ENCODE results near the gene PRUNE2. TPM values are rescaled to one million over a fixed set of nuclear protein-coding genes. Genes with fewer than 3 reads are reported as not detected.

The PRUNE2 gene
- total RNA-seq, 6 donors from 2014 or later = 5.6 to 20.4 (median 8.8) TPM

- TF ChIP-seq POLR2A (IDR thresholded peaks at IDR 0.05) (no peak), POLR2AphosphoS5 (IDR thresholded peaks at IDR 0.05) (no peak), CTCF (IDR thresholded peaks at IDR 0.05) (no peak), EP300 (IDR thresholded peaks at IDR 0.05) (no peak)
- Histone ChIP-seq H3K27me3 (no peaks in the 10 kb centered on the region), H3K27ac (no peak overlapping the region), H3K4me3 (no peak overlapping the region), H3K36me3 (no peaks in the 10 kb centered on the region), H3K9me3 (no peaks in the 10 kb centered on the region), H3K4me1 (no peaks in the 10 kb centered on the region)
- 79 to 83% methylated on average over 3 of the region's 3 CpGs for WGBS, 2 donors
- ATAC-seq (ENCODE audit: low FRiP score in 2 of 2) = no peak
- no peak for DNase-seq
Measured at GRCh38 chr9:76883341-76883855, 22.5 kb downstream of the PRUNE2 start.

GRCh38 chr9:76882686-76883085 is 23.2 kb downstream of the PRUNE2 start:
- no peaks in the 10 kb centered on the region for H3K36me3 ChIP-seq
- H3K9me3 ChIP-seq = no peaks in the 10 kb centered on the region
- H3K27ac ChIP-seq = no peak overlapping the region
- no peak for TF ChIP-seq CTCF (IDR thresholded peaks at IDR 0.05)
- no peak for TF ChIP-seq EP300 (IDR thresholded peaks at IDR 0.05)
- no peak for TF ChIP-seq POLR2A (IDR thresholded peaks at IDR 0.05)
- no peak for TF ChIP-seq POLR2AphosphoS5 (IDR thresholded peaks at IDR 0.05)
- ATAC-seq (ENCODE audit: low FRiP score in 2 of 2) = no peak
- no peaks in the 10 kb centered on the region for H3K27me3 ChIP-seq
- no peaks in the 10 kb centered on the region for H3K4me1 ChIP-seq
- no peak for DNase-seq
- H3K4me3 ChIP-seq = no peak overlapping the region
- 79 to 81% methylated on average over 4 of the region's 4 CpGs for WGBS, 2 donors

GRCh38 chr9:76880210-76880609 is 25.7 kb downstream of the PRUNE2 start:
- no peak for ATAC-seq (ENCODE audit: low FRiP score in 2 of 2)
- no peak for DNase-seq
- Histone ChIP-seq H3K4me3 (no peak overlapping the region), H3K27ac (no peak overlapping the region), H3K36me3 (no peaks in the 10 kb centered on the region), H3K27me3 (no peaks in the 10 kb centered on the region), H3K9me3 (no peaks in the 10 kb centered on the region), H3K4me1 (no peaks in the 10 kb centered on the region)
- WGBS, 2 donors = 74 to 92% methylated on average over 2 of the region's 2 CpGs
- no peak for TF ChIP-seq EP300 (IDR thresholded peaks at IDR 0.05)
- no peak for TF ChIP-seq POLR2AphosphoS5 (IDR thresholded peaks at IDR 0.05)
- TF ChIP-seq POLR2A (IDR thresholded peaks at IDR 0.05) = no peak
- no peak for TF ChIP-seq CTCF (IDR thresholded peaks at IDR 0.05)

GRCh38 chr9:76878933-76879332 is 27.0 kb downstream of the PRUNE2 start:
- H3K4me1 ChIP-seq = no peaks in the 10 kb centered on the region
- TF ChIP-seq POLR2A (IDR thresholded peaks at IDR 0.05) = no peak
- TF ChIP-seq CTCF (IDR thresholded peaks at IDR 0.05) = no peak
- no peak for TF ChIP-seq EP300 (IDR thresholded peaks at IDR 0.05)
- TF ChIP-seq POLR2AphosphoS5 (IDR thresholded peaks at IDR 0.05) = no peak
- no peaks in the 10 kb centered on the region for H3K9me3 ChIP-seq
- H3K27me3 ChIP-seq = no peaks in the 10 kb centered on the region
- 59 to 65% methylated on average over 3 of the region's 3 CpGs for WGBS, 2 donors
- ATAC-seq (ENCODE audit: low FRiP score in 2 of 2) (no peak), DNase-seq (no peak)
- H3K4me3 ChIP-seq = no peak overlapping the region
- no peaks in the 10 kb centered on the region for H3K36me3 ChIP-seq
- no peak overlapping the region for H3K27ac ChIP-seq

- DNase-seq (no peak), ATAC-seq (ENCODE audit: low FRiP score in 2 of 2) (no peak)
- no peak for TF ChIP-seq CTCF (IDR thresholded peaks at IDR 0.05)
- TF ChIP-seq POLR2A (IDR thresholded peaks at IDR 0.05) = no peak
- no peak for TF ChIP-seq EP300 (IDR thresholded peaks at IDR 0.05)
- TF ChIP-seq POLR2AphosphoS5 (IDR thresholded peaks at IDR 0.05) = no peak
- no peak overlapping the region for H3K27ac ChIP-seq
- H3K4me3 ChIP-seq = no peak overlapping the region
- no peaks in the 10 kb centered on the region for H3K9me3 ChIP-seq
- H3K4me1 ChIP-seq = no peaks in the 10 kb centered on the region
- no peaks in the 10 kb centered on the region for H3K27me3 ChIP-seq
- H3K36me3 ChIP-seq = no peaks in the 10 kb centered on the region
Measured at GRCh38 chr9:76877961-76878360, 28.0 kb downstream of the PRUNE2 start.

All from upper lobe of left lung (tissue), 6 donors.